ENCODE data around the gene LMBRD2. TPM values are rescaled to one million over a fixed set of nuclear protein-coding genes. Genes with fewer than 3 reads are reported as not detected.

The LMBRD2 gene
- total and polyA plus RNA-seq, 2 experiments from 2014 or later: 4.4 to 6.2 TPM

DNA sequence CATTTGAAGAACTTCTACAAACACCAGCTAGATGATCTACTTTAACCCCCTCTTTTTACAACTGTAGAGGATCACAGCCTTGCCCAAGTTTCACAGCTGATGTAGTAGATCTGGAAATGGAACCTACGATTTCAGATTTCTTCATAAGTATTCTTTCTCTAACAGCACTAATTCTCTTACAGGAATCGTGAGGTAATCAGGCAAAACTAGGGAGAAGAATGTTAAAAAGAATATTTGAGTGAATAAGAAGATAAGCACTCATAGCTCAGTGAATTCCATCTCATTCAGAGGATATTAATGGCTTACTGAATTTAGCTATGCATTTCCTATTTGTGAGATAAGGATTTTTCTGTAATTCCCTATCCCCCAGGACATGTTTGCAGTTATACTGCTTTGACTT, 47.9 kb upstream of the LMBRD2 start:
- Mint-ChIP-seq H3K36me3 (ENCODE audit: low read depth) (peaks cover 4% of the 10 kb centered on the region; the same call in 2 of the 3 replicates), H3K27ac (no peak overlapping the region; the same call in 1 of the 2 replicates), H3K4me3 (no peak overlapping the region), H3K4me1 (no peaks in the 10 kb centered on the region), H3K27me3 (ENCODE audit: insufficient read depth, low read depth, poor library complexity) (no peaks in the 10 kb centered on the region), H3K9me3 (no peaks in the 10 kb centered on the region)
- Histone ChIP-seq H3K27me3 (ENCODE audit: insufficient read depth) (no peaks in the 10 kb centered on the region), H3K27ac (ENCODE audit: low read depth) (no peak overlapping the region), H3K4me2 (no peak overlapping the region), H3K4me3 (no peak overlapping the region), H4K20me1 (replicated peaks; ENCODE audit: insufficient read depth) (no peaks in the 10 kb centered on the region), H3K9me2 (ENCODE audit: insufficient read depth) (no peaks in the 10 kb centered on the region), H3K79me2 (replicated peaks; ENCODE audit: insufficient read depth) (no peaks in the 10 kb centered on the region), H2AFZ (no peak overlapping the region), H3K36me3 (ENCODE audit: insufficient read depth) (no peaks in the 10 kb centered on the region), H3F3A (replicated peaks; ENCODE audit: low read depth) (no peaks in the 10 kb centered on the region), H3K4me1 (ENCODE audit: insufficient read depth) (no peaks in the 10 kb centered on the region)
- ATAC-seq (no peak), DNase-seq (ENCODE audit: low spot score) (no peak)
- TF ChIP-seq CREB1 (CRISPR knock-in tag; IDR thresholded peaks at IDR 0.05; ENCODE audit: low read depth): no peak
- TF ChIP-seq ZNF331 (CRISPR knock-in tag; IDR thresholded peaks at IDR 0.05; ENCODE audit: low read depth): no peak
- TF ChIP-seq, protein P1, sequence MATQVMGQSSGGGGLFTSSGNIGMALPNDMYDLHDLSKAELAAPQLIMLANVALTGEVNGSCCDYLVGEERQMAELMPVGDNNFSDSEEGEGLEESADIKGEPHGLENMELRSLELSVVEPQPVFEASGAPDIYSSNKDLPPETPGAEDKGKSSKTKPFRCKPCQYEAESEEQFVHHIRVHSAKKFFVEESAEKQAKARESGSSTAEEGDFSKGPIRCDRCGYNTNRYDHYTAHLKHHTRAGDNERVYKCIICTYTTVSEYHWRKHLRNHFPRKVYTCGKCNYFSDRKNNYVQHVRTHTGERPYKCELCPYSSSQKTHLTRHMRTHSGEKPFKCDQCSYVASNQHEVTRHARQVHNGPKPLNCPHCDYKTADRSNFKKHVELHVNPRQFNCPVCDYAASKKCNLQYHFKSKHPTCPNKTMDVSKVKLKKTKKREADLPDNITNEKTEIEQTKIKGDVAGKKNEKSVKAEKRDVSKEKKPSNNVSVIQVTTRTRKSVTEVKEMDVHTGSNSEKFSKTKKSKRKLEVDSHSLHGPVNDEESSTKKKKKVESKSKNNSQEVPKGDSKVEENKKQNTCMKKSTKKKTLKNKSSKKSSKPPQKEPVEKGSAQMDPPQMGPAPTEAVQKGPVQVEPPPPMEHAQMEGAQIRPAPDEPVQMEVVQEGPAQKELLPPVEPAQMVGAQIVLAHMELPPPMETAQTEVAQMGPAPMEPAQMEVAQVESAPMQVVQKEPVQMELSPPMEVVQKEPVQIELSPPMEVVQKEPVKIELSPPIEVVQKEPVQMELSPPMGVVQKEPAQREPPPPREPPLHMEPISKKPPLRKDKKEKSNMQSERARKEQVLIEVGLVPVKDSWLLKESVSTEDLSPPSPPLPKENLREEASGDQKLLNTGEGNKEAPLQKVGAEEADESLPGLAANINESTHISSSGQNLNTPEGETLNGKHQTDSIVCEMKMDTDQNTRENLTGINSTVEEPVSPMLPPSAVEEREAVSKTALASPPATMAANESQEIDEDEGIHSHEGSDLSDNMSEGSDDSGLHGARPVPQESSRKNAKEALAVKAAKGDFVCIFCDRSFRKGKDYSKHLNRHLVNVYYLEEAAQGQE (IDR thresholded peaks at IDR 0.05; ENCODE audit: unreplicated experiment): no peak
- TF ChIP-seq EZH2 (IDR thresholded peaks at IDR 0.05; ENCODE audit: low read depth, unreplicated experiment): no peak
- no peak for TF ChIP-seq NANOG (IDR thresholded peaks at IDR 0.05; ENCODE audit: borderline replicate concordance)
- TF ChIP-seq, protein P2, sequence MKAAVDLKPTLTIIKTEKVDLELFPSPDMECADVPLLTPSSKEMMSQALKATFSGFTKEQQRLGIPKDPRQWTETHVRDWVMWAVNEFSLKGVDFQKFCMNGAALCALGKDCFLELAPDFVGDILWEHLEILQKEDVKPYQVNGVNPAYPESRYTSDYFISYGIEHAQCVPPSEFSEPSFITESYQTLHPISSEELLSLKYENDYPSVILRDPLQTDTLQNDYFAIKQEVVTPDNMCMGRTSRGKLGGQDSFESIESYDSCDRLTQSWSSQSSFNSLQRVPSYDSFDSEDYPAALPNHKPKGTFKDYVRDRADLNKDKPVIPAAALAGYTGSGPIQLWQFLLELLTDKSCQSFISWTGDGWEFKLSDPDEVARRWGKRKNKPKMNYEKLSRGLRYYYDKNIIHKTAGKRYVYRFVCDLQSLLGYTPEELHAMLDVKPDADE (IDR thresholded peaks at IDR 0.05): no peak
- TF ChIP-seq EZH2phosphoT487 (IDR thresholded peaks at IDR 0.05; ENCODE audit: unreplicated experiment): no peak
- TF ChIP-seq, protein P3, sequence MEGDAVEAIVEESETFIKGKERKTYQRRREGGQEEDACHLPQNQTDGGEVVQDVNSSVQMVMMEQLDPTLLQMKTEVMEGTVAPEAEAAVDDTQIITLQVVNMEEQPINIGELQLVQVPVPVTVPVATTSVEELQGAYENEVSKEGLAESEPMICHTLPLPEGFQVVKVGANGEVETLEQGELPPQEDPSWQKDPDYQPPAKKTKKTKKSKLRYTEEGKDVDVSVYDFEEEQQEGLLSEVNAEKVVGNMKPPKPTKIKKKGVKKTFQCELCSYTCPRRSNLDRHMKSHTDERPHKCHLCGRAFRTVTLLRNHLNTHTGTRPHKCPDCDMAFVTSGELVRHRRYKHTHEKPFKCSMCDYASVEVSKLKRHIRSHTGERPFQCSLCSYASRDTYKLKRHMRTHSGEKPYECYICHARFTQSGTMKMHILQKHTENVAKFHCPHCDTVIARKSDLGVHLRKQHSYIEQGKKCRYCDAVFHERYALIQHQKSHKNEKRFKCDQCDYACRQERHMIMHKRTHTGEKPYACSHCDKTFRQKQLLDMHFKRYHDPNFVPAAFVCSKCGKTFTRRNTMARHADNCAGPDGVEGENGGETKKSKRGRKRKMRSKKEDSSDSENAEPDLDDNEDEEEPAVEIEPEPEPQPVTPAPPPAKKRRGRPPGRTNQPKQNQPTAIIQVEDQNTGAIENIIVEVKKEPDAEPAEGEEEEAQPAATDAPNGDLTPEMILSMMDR (conservative IDR thresholded peaks at IDR 0.05; ENCODE audit: low read depth in 2 of 2): no peak
- TF ChIP-seq, protein P4, sequence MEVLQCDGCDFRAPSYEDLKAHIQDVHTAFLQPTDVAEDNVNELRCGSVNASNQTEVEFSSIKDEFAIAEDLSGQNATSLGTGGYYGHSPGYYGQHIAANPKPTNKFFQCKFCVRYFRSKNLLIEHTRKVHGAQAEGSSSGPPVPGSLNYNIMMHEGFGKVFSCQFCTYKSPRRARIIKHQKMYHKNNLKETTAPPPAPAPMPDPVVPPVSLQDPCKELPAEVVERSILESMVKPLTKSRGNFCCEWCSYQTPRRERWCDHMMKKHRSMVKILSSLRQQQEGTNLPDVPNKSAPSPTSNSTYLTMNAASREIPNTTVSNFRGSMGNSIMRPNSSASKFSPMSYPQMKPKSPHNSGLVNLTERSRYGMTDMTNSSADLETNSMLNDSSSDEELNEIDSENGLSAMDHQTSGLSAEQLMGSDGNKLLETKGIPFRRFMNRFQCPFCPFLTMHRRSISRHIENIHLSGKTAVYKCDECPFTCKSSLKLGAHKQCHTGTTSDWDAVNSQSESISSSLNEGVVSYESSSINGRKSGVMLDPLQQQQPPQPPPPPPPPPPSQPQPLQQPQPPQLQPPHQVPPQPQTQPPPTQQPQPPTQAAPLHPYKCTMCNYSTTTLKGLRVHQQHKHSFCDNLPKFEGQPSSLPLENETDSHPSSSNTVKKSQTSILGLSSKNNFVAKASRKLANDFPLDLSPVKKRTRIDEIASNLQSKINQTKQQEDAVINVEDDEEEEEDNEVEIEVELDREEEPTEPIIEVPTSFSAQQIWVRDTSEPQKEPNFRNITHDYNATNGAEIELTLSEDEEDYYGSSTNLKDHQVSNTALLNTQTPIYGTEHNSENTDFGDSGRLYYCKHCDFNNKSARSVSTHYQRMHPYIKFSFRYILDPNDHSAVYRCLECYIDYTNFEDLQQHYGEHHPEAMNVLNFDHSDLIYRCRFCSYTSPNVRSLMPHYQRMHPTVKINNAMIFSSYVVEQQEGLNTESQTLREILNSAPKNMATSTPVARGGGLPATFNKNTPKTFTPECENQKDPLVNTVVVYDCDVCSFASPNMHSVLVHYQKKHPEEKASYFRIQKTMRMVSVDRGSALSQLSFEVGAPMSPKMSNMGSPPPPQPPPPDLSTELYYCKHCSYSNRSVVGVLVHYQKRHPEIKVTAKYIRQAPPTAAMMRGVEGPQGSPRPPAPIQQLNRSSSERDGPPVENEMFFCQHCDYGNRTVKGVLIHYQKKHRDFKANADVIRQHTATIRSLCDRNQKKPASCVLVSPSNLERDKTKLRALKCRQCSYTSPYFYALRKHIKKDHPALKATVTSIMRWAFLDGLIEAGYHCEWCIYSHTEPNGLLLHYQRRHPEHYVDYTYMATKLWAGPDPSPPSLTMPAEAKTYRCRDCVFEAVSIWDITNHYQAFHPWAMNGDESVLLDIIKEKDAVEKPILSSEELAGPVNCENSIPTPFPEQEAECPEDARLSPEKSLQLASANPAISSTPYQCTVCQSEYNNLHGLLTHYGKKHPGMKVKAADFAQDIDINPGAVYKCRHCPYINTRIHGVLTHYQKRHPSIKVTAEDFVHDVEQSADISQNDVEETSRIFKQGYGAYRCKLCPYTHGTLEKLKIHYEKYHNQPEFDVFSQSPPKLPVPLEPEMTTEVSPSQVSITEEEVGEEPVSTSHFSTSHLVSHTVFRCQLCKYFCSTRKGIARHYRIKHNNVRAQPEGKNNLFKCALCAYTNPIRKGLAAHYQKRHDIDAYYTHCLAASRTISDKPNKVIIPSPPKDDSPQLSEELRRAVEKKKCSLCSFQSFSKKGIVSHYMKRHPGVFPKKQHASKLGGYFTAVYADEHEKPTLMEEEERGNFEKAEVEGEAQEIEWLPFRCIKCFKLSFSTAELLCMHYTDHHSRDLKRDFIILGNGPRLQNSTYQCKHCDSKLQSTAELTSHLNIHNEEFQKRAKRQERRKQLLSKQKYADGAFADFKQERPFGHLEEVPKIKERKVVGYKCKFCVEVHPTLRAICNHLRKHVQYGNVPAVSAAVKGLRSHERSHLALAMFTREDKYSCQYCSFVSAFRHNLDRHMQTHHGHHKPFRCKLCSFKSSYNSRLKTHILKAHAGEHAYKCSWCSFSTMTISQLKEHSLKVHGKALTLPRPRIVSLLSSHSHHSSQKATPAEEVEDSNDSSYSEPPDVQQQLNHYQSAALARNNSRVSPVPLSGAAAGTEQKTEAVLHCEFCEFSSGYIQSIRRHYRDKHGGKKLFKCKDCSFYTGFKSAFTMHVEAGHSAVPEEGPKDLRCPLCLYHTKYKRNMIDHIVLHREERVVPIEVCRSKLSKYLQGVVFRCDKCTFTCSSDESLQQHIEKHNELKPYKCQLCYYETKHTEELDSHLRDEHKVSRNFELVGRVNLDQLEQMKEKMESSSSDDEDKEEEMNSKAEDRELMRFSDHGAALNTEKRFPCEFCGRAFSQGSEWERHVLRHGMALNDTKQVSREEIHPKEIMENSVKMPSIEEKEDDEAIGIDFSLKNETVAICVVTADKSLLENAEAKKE (CRISPR knock-in tag; IDR thresholded peaks at IDR 0.05): no peak
- TF ChIP-seq ZNF114 (CRISPR knock-in tag; IDR thresholded peaks at IDR 0.05): no peak
- TF ChIP-seq JUNB (IDR thresholded peaks at IDR 0.05; ENCODE audit: unreplicated experiment): no peak
- TF ChIP-seq STAT1 (IDR thresholded peaks at IDR 0.05; ENCODE audit: unreplicated experiment): no peak
- no peak for TF ChIP-seq POLR2AphosphoS5 (IDR thresholded peaks at IDR 0.05; ENCODE audit: low read depth)
